ENCODE data around the gene RAB11B. TPM values are rescaled to one million over a fixed set of nuclear protein-coding genes. Genes with fewer than 3 reads are reported as not detected.
A peak's percentile ranks its signal among the peaks of the same experiment; 100 is the strongest.

Gene RAB11B
- total and polyA plus RNA-seq, 2 of the 13 experiments (the other 11 are each of a cell fraction or from before 2014, with no cell fraction given), result 6.0 to 28.4 TPM

GRCh38 chr19:8387688-8388611 is 2.2 kb upstream of the RAB11B start (continued):
- TF ChIP-seq GRHL1 (CRISPR knock-in tag; conservative IDR thresholded peaks at IDR 0.05), result no peak
- TF ChIP-seq ZNF572 (CRISPR knock-in tag; IDR thresholded peaks at IDR 0.05), result no peak
- TF ChIP-seq ZNF784 (CRISPR knock-in tag; IDR thresholded peaks at IDR 0.05; ENCODE audit: borderline replicate concordance), result no peak
- no peak for TF ChIP-seq ZNF543 (CRISPR knock-in tag; IDR thresholded peaks at IDR 0.05)
- TF ChIP-seq THAP11 (CRISPR knock-in tag; IDR thresholded peaks at IDR 0.05), result peak; percentile 61; the same call in 1 of the 2 replicates
- TF ChIP-seq ZNF878 (CRISPR knock-in tag; IDR thresholded peaks at IDR 0.05), result no peak
- no peak; the same call in 1 of the 2 replicates for TF ChIP-seq KDM5A (IDR thresholded peaks at IDR 0.05; ENCODE audit: borderline replicate concordance, low read length)
- TF ChIP-seq ZHX1 (CRISPR knock-in tag; IDR thresholded peaks at IDR 0.05; ENCODE audit: low read depth), result 0 out of 2 replicates have a peak, but pooled peaks have one; percentile 40
- no peak for TF ChIP-seq YY1 (IDR thresholded peaks at IDR 0.05; ENCODE audit: insufficient read depth, insufficient replicate concordance, low read depth, low read length)
- no peak for TF ChIP-seq GLMP (CRISPR knock-in tag; IDR thresholded peaks at IDR 0.05; ENCODE audit: borderline replicate concordance)
- TF ChIP-seq ZNF33A (CRISPR knock-in tag; IDR thresholded peaks at IDR 0.05; ENCODE audit: borderline replicate concordance), result no peak
- TF ChIP-seq TOE1 (CRISPR knock-in tag; IDR thresholded peaks at IDR 0.05), result no peak
- TF ChIP-seq ZNF101 (CRISPR knock-in tag; IDR thresholded peaks at IDR 0.05; ENCODE audit: borderline replicate concordance, low read depth), result no peak
- no peak for TF ChIP-seq SMAD9 (CRISPR knock-in tag; IDR thresholded peaks at IDR 0.05)
- no peak for TF ChIP-seq HIVEP1 (CRISPR knock-in tag; IDR thresholded peaks at IDR 0.05)
- TF ChIP-seq ATF2 (CRISPR knock-in tag; IDR thresholded peaks at IDR 0.05), result peak; percentile 96
- TF ChIP-seq ZSCAN30 (CRISPR knock-in tag; IDR thresholded peaks at IDR 0.05), result no peak
- no peak for TF ChIP-seq ZNF547 (CRISPR knock-in tag; IDR thresholded peaks at IDR 0.05)
- no peak for TF ChIP-seq ZNF546 (CRISPR knock-in tag; conservative IDR thresholded peaks at IDR 0.05)
- no peak for TF ChIP-seq PAF1 (CRISPR knock-in tag; IDR thresholded peaks at IDR 0.05)
- TF ChIP-seq HOXA5 (CRISPR knock-in tag; IDR thresholded peaks at IDR 0.05), result no peak
